MM.1S (cell line): ENCODE measurements around the gene COPB1.

Source experiments
- DNase-seq: peaks from one replicate; pipeline ENCODE4 v3.0.0-alpha.2; 2015
- H2AFZ ChIP-seq: fragments of 300-600 bp; sonication (generic); 2 replicates; pipeline ENCODE4 v1.6.0; 2016; ENCODE audit warnings: antibody characterized with exemption, low read length
- H3F3A ChIP-seq: fragments of 300-600 bp; sonication (generic); 2 replicates; pipeline ENCODE4 v1.6.1; 2016; ENCODE audit warnings: mild to moderate bottlenecking, antibody characterized with exemption, low read length, moderate library complexity, mixed read lengths; ENCODE audit not compliant: insufficient read depth
- H3K27ac ChIP-seq: fragments of 300-600 bp; sonication (generic); 2 replicates; pipeline ENCODE4 v1.5.1; 2016; ENCODE audit warnings: mild to moderate bottlenecking, low read length
- H3K27me3 ChIP-seq: fragments of 300-600 bp; sonication (generic); replicated peaks from 2 replicates; pipeline ENCODE4 v1.6.0; 2016; ENCODE audit warnings: low read length; ENCODE audit not compliant: insufficient read depth
- H3K36me3 ChIP-seq: fragments of 300-600 bp; sonication (generic); replicated peaks from 2 replicates; pipeline ENCODE4 v1.6.1; 2016; ENCODE audit warnings: mild to moderate bottlenecking, low read length, mixed read lengths; ENCODE audit not compliant: insufficient read depth
- H3K4me1 ChIP-seq: fragments of 300-600 bp; sonication (generic); 2 replicates; pipeline ENCODE4 v1.6.1; 2016; ENCODE audit warnings: low read length, mixed read lengths
- H3K4me2 ChIP-seq: fragments of 300-600 bp; sonication (generic); 2 replicates; pipeline ENCODE4 v1.6.0; 2016; ENCODE audit warnings: low read depth, low read length
- H3K4me3 ChIP-seq: fragments of 300-600 bp; sonication (generic); 2 replicates; pipeline ENCODE4 v1.5.1; 2016; ENCODE audit warnings: low read length, mixed read lengths
- H3K79me2 ChIP-seq: fragments of 300-600 bp; sonication (generic); 2 replicates; pipeline ENCODE4 v1.6.1; 2016; ENCODE audit warnings: mixed run types, low read length, mixed read lengths
- H3K9ac ChIP-seq: fragments of 300-600 bp; sonication (generic); 2 replicates; pipeline ENCODE4 v1.6.1; 2016; ENCODE audit warnings: low read length, mixed read lengths
- H3K9me2 ChIP-seq: fragments of 300-600 bp; sonication (generic); replicated peaks from 2 replicates; pipeline ENCODE4 v1.6.1; 2016; ENCODE audit warnings: mild to moderate bottlenecking, low read length, mixed read lengths; ENCODE audit not compliant: insufficient read depth
- H3K9me3 ChIP-seq: fragments of 300-600 bp; sonication (generic); replicated peaks from 2 replicates; pipeline ENCODE4 v1.6.1; 2016; ENCODE audit warnings: mild to moderate bottlenecking, low read length, mixed read lengths; ENCODE audit not compliant: insufficient read depth
- H4K20me1 ChIP-seq: fragments of 300-600 bp; sonication (generic); 2 replicates; pipeline ENCODE4 v1.6.1; 2016; ENCODE audit warnings: mild to moderate bottlenecking, low read length, moderate library complexity, mixed read lengths; ENCODE audit not compliant: insufficient read depth
- EZH2 ChIP-seq: fragments of 300-600 bp; sonication (generic); optimal IDR thresholded peaks from 2 replicates; pipeline ENCODE3; 2017; ENCODE audit warnings: low read depth, mild to moderate bottlenecking, antibody characterized with exemption, low read length, mixed read lengths
- EZH2phosphoT487 ChIP-seq: fragments of 300-600 bp; sonication (generic); IDR thresholded peaks from 2 replicates; pipeline ENCODE4 v1.6.1; 2018; ENCODE audit warnings: antibody characterized with exemption, low read length
- TF ChIP-seq, protein P1 (sequence below): fragments of 300-600 bp; sonication (generic); IDR thresholded peaks from 2 replicates; pipeline ENCODE4 v1.5.1; 2016; ENCODE audit warnings: antibody characterized with exemption, low read length, mixed read lengths

The COPB1 gene

DNA sequence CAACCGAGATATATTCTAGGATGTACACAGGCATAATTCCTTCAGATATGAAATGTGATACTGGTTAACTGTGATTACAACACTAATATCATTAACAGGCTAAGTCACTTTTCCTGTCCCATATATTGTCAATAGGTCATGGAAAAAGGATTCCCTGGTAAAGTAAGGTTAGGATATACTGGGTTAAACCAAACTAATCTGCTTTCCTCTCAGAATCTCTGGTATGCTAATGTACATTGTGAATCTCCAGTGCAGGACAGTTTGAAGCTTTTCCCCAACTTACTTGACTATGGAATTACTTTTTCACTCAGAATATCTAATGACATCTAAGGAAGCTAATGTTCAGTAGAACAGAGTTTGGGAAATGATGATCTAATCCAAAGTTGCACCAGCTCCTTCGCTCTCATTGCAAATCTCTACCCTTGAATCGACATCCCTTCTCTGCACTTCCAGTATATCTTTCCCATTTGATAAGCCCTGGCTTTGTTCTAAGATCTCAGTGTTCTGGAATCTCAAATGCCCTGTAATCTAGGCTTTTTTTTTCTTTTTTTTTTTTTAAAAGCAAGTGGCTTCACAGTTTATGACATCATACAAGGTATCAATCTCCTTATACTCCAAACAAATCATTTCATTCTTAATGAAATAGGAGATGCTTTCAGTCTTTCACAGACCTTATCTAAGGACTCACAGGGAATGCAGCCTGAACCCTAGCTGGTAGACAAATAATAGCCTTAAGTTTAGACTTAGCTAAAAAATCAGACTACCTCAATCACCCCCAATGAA lies 43.8 kb downstream of the COPB1 start:
- Histone ChIP-seq H2AFZ (no peak overlapping the region), H3K9ac (no peak overlapping the region), H3F3A (peaks cover 3% of the 10 kb centered on the region), H3K27ac (no peak overlapping the region), H3K9me3 (no peaks in the 10 kb centered on the region), H3K9me2 (no peaks in the 10 kb centered on the region), H4K20me1 (no peaks in the 10 kb centered on the region), H3K27me3 (no peaks in the 10 kb centered on the region), H3K4me2 (no peak overlapping the region), H3K4me1 (no peaks in the 10 kb centered on the region), H3K36me3 (peaks cover 13% of the 10 kb centered on the region; the same call in 1 of the 2 replicates), H3K4me3 (no peak overlapping the region), H3K79me2 (no peaks in the 10 kb centered on the region)
- DNase-seq, result no peak
- TF ChIP-seq EZH2 (no peak), EZH2phosphoT487 (no peak)
- TF ChIP-seq, protein P1, sequence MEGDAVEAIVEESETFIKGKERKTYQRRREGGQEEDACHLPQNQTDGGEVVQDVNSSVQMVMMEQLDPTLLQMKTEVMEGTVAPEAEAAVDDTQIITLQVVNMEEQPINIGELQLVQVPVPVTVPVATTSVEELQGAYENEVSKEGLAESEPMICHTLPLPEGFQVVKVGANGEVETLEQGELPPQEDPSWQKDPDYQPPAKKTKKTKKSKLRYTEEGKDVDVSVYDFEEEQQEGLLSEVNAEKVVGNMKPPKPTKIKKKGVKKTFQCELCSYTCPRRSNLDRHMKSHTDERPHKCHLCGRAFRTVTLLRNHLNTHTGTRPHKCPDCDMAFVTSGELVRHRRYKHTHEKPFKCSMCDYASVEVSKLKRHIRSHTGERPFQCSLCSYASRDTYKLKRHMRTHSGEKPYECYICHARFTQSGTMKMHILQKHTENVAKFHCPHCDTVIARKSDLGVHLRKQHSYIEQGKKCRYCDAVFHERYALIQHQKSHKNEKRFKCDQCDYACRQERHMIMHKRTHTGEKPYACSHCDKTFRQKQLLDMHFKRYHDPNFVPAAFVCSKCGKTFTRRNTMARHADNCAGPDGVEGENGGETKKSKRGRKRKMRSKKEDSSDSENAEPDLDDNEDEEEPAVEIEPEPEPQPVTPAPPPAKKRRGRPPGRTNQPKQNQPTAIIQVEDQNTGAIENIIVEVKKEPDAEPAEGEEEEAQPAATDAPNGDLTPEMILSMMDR, result no peak

DNA sequence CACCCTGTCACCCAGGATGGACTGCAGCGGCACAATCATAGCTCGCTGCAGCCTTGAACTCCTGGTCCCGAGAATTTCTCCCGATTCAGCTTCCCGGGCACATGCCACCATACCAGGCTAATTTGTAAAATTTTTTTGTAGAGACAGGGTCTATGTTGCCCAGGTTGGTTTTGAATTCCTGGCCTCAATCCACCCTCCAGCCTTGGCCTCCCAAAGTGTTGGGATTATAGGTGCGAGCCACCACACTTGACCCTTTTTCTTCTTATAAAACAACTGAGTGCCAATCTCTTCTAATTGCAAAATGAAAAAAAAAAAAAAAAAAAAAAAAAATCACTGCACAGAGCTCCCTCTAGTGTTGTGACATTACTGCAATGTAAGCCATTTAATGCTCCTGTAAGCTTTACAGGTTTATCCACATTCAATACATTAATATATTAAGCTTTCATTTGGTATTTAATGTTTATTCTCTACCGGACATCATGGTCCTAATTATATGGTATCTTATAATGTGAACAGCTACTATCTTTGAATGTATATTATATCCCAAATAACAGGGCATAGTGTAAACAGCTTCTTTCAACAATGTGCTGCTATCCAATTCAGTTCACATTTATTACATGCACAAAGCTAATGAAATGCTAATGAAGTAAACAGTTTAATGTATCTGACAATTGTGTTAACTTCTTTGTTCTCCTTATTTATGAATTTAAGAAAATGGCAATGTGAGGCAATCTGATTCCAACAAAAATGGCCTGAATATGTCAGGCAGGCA lies 44.6 kb downstream of the COPB1 start:
- Histone ChIP-seq H3K4me3 (no peak overlapping the region), H2AFZ (no peak overlapping the region), H3F3A (peaks cover 3% of the 10 kb centered on the region), H3K27me3 (no peaks in the 10 kb centered on the region), H4K20me1 (no peaks in the 10 kb centered on the region), H3K4me1 (no peaks in the 10 kb centered on the region), H3K9me3 (no peaks in the 10 kb centered on the region), H3K36me3 (peaks cover 6% of the 10 kb centered on the region; the same call in 1 of the 2 replicates), H3K27ac (no peak overlapping the region), H3K79me2 (no peaks in the 10 kb centered on the region), H3K4me2 (no peak overlapping the region), H3K9me2 (no peaks in the 10 kb centered on the region), H3K9ac (no peak overlapping the region)
- DNase-seq, result no peak
- no peak for TF ChIP-seq EZH2phosphoT487
- no peak for TF ChIP-seq EZH2
- TF ChIP-seq, protein P1, result peak; percentile 56

DNA sequence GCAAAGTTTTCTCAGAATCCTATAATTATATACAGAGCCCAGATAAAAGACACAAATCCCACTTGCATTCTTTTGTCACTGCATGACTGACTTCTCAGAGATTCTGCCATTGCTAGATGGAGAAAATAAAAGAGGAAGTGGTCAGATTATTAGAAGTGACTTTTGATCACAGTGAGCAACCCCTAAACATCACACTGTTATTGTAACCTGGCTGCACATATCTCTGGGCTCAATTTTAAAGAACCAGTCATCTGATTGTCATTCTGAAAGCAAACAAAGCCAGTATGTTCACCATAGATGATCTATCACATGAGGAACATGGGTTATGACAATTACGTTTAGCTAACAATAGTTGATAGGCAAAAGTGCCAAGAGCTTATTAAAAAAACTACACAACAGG lies 47.8 kb downstream of the COPB1 start:
- Histone ChIP-seq H3K4me2 (no peak overlapping the region), H4K20me1 (no peaks in the 10 kb centered on the region), H3K9me3 (no peaks in the 10 kb centered on the region), H3K36me3 (no peaks in the 10 kb centered on the region), H3K4me1 (peaks cover 4% of the 10 kb centered on the region; the same call in 1 of the 2 replicates), H3K9ac (no peak overlapping the region), H3K79me2 (no peaks in the 10 kb centered on the region), H3F3A (peaks cover 3% of the 10 kb centered on the region; the same call in 1 of the 2 replicates), H3K9me2 (no peaks in the 10 kb centered on the region), H3K27ac (no peak overlapping the region), H3K4me3 (no peak overlapping the region), H2AFZ (no peak overlapping the region), H3K27me3 (no peaks in the 10 kb centered on the region)
- DNase-seq, result no peak
- TF ChIP-seq EZH2phosphoT487, result no peak
- TF ChIP-seq, protein P1, result no peak
- no peak for TF ChIP-seq EZH2
